Mucosa of stomach (tissue), 1 donor: ENCODE measurements around the gene CACNG7.
"Not testable (repeated sequence)": the region's sequence is repeated elsewhere in the genome, so short reads cannot be mapped to it uniquely, and the experiment has no call there.

ENCODE experiments used
- H3K27me3 ChIP-seq: one replicate; pipeline ENCODE4 v1.7.0; 2013; ENCODE audit warnings: mild to moderate bottlenecking, low read length; ENCODE audit not compliant: control insufficient read depth, insufficient read depth
- H3K36me3 ChIP-seq: one replicate; pipeline ENCODE4 v1.7.0; 2013; ENCODE audit warnings: low read length; ENCODE audit not compliant: control insufficient read depth, insufficient read depth
- H3K4me1 ChIP-seq: one replicate; pipeline ENCODE4 v1.7.0; 2013; ENCODE audit warnings: mild to moderate bottlenecking, low read length; ENCODE audit not compliant: control insufficient read depth, insufficient read depth
- H3K4me3 ChIP-seq: one replicate; pipeline ENCODE4 v1.7.0; 2013; ENCODE audit warnings: low read length
- H3K9ac ChIP-seq: one replicate; pipeline ENCODE4 v1.7.0; 2013; ENCODE audit warnings: mild to moderate bottlenecking, low read length, moderate library complexity
- H3K9me3 ChIP-seq: one replicate; pipeline ENCODE4 v1.7.0; 2013; ENCODE audit warnings: mild to moderate bottlenecking, low read length, moderate library complexity; ENCODE audit not compliant: control insufficient read depth
- donor health status: Pancreatic carcinoma.

The CACNG7 gene

GRCh38 chr19:53912653-53913052 lies 3.6 kb downstream of the CACNG7 start:
- no peak overlapping the region for H3K9ac ChIP-seq
- peaks cover 46% of the 10 kb centered on the region for H3K27me3 ChIP-seq
- no peaks in the 10 kb centered on the region for H3K36me3 ChIP-seq
- H3K9me3 ChIP-seq = no peaks in the 10 kb centered on the region
- H3K4me3 ChIP-seq = no peak overlapping the region
- peaks cover 10% of the 10 kb centered on the region for H3K4me1 ChIP-seq

DNA sequence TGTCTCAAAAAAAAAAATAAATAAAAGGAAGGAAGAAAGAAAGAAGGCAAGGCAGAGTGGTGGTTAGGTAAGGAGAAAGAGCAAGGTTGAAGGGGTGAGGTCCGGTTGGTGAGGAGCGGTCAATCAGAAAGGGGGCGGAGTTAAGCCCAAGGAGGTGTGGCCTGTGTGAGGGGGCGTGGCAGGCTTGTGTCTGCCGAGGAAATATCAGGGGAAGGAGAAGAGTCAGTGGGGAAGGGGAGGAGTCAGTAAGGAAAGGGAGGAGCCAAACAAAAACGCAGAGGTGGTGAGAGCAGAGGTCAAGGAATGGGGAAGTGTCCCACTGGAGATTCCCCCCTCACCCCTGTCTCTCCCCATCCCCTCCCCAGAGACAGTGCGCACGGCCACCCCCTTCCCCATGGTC lies 5.9 kb downstream of the CACNG7 start:
- Histone ChIP-seq H3K27me3 (peaks cover 25% of the 10 kb centered on the region), H3K36me3 (no peaks in the 10 kb centered on the region), H3K9ac (no peak overlapping the region), H3K4me3 (no peak overlapping the region), H3K4me1 (no peaks in the 10 kb centered on the region), H3K9me3 (no peaks in the 10 kb centered on the region)

DNA sequence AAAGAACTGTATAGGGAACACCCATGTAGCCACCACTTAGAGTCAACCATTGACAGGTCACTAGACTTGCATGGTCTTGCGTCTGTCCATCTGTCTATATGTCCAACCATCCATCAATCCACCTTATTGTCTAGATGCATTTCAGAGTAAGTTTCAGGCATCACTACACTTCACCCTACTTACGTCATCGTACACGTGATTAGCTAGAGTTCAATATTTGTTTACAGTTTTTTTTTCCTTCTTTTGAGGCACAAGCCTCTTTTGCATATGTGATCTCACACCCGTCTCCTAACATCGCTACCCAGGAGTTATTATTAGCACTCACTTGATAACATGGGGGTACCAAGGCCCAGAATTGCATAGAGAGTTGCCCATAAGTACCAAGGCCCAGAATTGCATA lies 6.9 kb downstream of the CACNG7 start:
- no peak overlapping the region for H3K4me3 ChIP-seq
- H3K36me3 ChIP-seq = no peaks in the 10 kb centered on the region
- H3K9ac ChIP-seq = no peak overlapping the region
- H3K4me1 ChIP-seq = no peaks in the 10 kb centered on the region
- H3K9me3 ChIP-seq = no peaks in the 10 kb centered on the region
- H3K27me3 ChIP-seq = peaks cover 16% of the 10 kb centered on the region

- no peak overlapping the region for H3K9ac ChIP-seq
- H3K9me3 ChIP-seq = no peaks in the 10 kb centered on the region
- H3K4me3 ChIP-seq = no peak overlapping the region
- H3K4me1 ChIP-seq = no peaks in the 10 kb centered on the region
- peaks cover 5% of the 10 kb centered on the region for H3K27me3 ChIP-seq
- no peaks in the 10 kb centered on the region for H3K36me3 ChIP-seq
Measured at GRCh38 chr19:53917356-53917755, 8.3 kb downstream of the CACNG7 start.

- no peak overlapping the region for H3K4me3 ChIP-seq
- no peaks in the 10 kb centered on the region for H3K4me1 ChIP-seq
- H3K9me3 ChIP-seq = no peaks in the 10 kb centered on the region
- no peaks in the 10 kb centered on the region for H3K36me3 ChIP-seq
- H3K9ac ChIP-seq = no peak overlapping the region
- no peaks in the 10 kb centered on the region for H3K27me3 ChIP-seq
Measured at GRCh38 chr19:53927739-53928138, 18.7 kb downstream of the CACNG7 start.

DNA sequence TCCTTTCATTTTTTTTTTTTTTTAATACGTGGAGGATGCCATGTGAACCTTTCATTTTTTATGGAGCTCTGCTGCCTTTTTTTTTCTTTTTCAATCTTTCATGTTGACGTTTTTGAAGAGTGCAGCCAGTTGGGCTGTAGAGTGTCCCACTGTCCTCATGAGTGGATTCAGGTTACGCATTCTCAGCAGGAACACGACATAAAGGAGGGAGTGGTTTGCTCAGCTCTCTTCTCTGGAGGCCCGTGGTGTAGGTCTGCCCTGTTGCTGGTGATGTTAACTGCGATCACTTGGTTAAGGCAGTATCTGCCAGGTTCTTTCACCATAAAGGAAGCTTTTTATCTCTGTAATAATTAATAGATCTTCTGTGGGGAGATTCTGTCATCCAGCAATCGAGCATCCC lies 27.0 kb downstream of the CACNG7 start:
- Histone ChIP-seq H3K9ac (no peak overlapping the region), H3K4me3 (no peak overlapping the region), H3K9me3 (no peaks in the 10 kb centered on the region), H3K27me3 (no peaks in the 10 kb centered on the region), H3K4me1 (no peaks in the 10 kb centered on the region), H3K36me3 (no peaks in the 10 kb centered on the region)

DNA sequence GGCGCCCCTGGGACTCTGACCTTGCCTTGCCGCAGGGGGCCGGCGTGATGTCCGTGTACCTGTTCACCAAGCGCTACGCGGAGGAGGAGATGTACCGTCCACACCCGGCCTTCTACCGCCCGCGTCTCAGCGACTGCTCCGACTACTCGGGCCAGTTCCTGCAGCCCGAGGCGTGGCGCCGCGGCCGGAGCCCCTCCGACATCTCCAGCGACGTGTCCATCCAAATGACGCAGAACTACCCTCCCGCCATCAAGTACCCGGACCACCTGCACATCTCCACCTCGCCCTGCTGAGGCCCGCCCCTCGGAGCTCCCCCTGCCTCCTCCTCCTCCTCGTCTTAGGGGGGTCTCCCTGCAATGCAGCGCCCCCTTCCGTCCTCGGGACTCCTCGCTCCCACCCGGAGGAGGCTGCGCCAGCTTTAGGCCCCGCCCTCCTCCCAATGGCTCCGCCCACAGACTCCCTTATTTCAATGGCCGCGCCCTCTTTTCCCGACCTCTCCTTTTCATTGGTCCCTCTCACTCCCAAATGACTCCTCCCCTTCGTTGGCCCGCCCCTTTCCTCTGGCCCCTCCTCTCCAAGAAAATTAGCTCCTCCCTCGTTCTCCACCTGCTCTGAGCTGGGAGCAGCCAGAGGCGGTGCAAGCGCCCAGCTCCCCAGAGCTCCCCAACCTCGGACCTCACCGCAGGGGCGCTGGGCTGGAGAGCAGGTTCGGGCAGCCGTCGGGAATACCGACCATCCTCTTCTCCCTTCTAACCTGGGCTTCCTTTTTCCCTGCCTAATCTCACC lies 33.1 kb downstream of the CACNG7 start:
- no peaks in the 10 kb centered on the region for H3K36me3 ChIP-seq
- H3K9ac ChIP-seq = no peak overlapping the region
- no peaks in the 10 kb centered on the region for H3K9me3 ChIP-seq
- no peak overlapping the region for H3K4me3 ChIP-seq
- peaks cover 25% of the 10 kb centered on the region for H3K27me3 ChIP-seq
- no peaks in the 10 kb centered on the region for H3K4me1 ChIP-seq

DNA sequence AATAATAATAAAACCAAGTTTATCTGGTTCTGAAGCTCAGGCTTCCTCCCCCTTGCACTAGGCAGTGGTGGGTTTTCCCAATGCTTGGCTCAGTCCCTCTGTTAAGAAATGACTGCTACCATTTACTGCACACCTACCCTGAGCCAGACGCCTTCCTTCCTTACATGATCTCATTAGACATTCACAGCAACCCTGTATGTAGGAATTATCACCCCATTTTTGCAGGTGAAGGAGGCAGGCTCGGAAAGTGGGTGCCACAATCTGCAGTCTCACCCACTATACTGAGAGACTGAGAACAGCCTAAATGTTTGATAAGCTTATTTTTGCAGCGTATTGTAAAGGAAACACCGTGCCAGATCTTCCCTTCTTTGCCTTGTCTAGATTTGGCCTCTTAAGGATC lies 35.3 kb downstream of the CACNG7 start:
- Histone ChIP-seq H3K27me3 (peaks cover 25% of the 10 kb centered on the region), H3K9ac (no peak overlapping the region), H3K9me3 (no peaks in the 10 kb centered on the region), H3K4me1 (no peaks in the 10 kb centered on the region), H3K36me3 (no peaks in the 10 kb centered on the region), H3K4me3 (no peak overlapping the region)

GRCh38 chr19:53944933-53945332 lies 35.9 kb downstream of the CACNG7 start:
- Histone ChIP-seq H3K9ac (no peak overlapping the region), H3K9me3 (no peaks in the 10 kb centered on the region), H3K4me3 (no peak overlapping the region), H3K36me3 (no peaks in the 10 kb centered on the region), H3K27me3 (peaks cover 25% of the 10 kb centered on the region), H3K4me1 (no peaks in the 10 kb centered on the region)

DNA sequence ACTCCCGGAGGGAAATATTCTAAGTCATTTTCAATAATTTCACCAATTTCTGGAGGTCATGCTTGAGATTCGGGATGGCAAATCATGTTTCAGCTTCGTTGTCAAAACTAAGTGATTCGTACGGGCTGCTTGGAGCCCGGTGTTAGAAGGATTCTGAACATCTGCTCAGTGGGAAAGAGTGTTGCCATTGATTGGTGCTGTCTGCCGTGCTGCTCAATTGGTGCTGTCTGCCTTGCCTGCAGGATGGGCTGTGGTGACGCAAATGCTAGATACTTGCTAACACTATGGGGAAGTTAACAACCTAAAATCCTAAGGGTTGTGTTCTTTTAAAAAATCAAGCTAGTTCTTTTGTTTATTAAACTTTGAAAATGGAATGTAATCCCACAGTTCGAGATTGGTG lies 36.4 kb downstream of the CACNG7 start:
- Histone ChIP-seq H3K4me3 (no peak overlapping the region), H3K36me3 (no peaks in the 10 kb centered on the region), H3K9me3 (no peaks in the 10 kb centered on the region), H3K27me3 (peaks cover 25% of the 10 kb centered on the region), H3K4me1 (no peaks in the 10 kb centered on the region), H3K9ac (no peak overlapping the region)

DNA sequence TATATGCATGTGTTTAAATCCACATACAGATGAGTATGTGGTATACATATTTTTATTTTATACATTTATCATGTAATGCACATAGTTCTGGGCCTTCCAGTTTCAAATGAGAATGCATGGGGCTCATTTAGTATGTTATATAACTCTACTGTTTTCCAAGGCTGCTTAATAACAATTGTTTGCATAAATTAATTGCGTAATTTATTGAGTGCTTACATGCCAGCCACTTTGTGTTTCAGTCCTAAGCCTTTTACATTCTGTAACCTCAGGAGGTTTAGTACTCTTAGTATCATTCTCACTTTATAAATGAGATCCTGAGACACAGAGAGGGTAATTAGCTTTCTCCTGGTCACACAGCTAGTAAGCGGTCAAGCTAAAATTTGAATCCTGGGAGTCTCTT lies 36.9 kb downstream of the CACNG7 start:
- no peak overlapping the region for H3K4me3 ChIP-seq
- H3K36me3 ChIP-seq = no peaks in the 10 kb centered on the region
- peaks cover 25% of the 10 kb centered on the region for H3K27me3 ChIP-seq
- no peaks in the 10 kb centered on the region for H3K4me1 ChIP-seq
- H3K9ac ChIP-seq = no peak overlapping the region
- no peaks in the 10 kb centered on the region for H3K9me3 ChIP-seq

- no peak overlapping the region for H3K4me3 ChIP-seq
- peaks cover 17% of the 10 kb centered on the region for H3K27me3 ChIP-seq
- H3K4me1 ChIP-seq = no peaks in the 10 kb centered on the region
- H3K9ac ChIP-seq = no peak overlapping the region
- H3K9me3 ChIP-seq = no peaks in the 10 kb centered on the region
- H3K36me3 ChIP-seq = no peaks in the 10 kb centered on the region
Measured at GRCh38 chr19:53947624-53948023, 38.5 kb downstream of the CACNG7 start.

DNA sequence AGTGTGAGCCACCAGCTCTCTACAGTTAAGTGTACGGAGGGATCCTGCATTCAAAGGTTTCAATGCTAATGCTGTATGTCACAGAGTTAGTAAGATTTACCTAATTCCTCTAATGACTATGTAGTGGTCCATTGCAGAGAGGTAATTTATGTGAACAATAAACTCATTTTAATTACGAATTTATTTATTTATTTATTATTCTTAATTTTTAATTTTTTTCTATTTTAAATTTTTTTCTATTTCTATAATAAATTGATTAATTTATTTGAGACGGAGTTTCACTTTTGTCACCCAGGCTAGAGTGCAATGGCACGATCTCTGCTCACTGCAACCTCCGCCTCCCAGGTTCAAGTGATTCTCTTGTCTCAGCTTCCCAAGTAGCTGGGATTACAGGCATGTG lies 39.5 kb downstream of the CACNG7 start:
- H3K4me1 ChIP-seq, H3K9me3 ChIP-seq, H3K4me3 ChIP-seq, H3K9ac ChIP-seq, H3K36me3 ChIP-seq: not testable (repeated sequence)
- peaks cover 11% of the 10 kb centered on the region for H3K27me3 ChIP-seq
